ENCODE results near the gene SEMA3A.

SEMA3A gene

DNA sequence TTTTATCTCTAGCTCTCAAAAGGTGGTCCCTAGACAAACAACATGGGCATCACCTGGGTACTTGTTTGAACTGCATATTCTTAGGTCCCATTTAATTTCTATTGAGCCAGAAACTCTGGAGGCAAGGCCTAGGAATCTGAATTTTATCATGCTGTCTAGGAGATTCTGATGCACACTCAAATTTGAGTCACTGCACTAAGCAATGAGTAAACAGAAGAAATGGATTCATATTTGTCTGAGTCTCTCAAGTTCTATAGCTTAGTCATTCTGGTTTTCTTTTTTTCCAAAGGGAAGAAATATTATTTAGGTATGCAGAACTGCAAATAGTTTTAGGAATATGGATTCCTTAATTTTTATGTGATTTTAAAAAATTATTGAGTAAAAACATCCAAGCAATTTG lies 185.5 kb downstream of the SEMA3A start:
- DNase-seq (ENCODE audit: low spot score): peak; percentile 3

DNA sequence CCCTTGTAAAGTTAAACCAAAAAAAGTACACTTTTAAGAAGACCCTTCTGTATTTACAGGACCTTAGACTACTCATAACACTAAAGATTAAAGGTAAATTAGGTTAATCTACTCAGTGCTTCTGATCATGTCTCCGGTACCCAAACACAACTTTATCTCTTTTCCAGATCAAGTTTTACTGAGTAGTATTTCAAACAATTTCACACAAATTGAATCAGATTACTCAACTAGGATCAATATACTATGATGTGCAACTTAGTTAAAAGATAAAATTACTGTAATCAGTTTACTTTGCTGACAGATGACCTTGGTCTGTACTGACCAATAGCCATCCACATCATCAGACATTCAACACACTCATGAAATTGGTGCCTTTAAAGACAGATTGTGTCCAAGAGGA lies 191.4 kb downstream of the SEMA3A start:
- DNase-seq (ENCODE audit: low spot score): no peak

DNA sequence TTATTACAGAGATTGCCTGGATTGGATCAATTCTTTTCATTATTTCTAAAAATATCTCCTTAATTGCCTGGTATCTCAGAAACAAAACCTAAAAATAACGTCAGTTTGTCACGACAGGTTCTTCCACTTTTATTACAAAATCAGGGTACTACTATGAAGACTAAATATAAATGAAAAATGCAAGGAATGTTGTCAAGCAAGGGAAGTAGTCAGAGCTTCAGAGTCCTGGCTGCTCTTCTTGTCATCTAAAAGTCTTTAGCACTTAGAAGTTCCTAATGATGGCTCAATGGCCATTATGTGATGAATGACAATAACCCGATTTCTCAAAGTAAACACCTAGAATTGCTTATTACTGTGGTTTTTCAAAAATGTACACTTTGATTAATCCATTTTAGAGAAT lies 192.2 kb downstream of the SEMA3A start:
- no peak for DNase-seq (ENCODE audit: low spot score)

DNA sequence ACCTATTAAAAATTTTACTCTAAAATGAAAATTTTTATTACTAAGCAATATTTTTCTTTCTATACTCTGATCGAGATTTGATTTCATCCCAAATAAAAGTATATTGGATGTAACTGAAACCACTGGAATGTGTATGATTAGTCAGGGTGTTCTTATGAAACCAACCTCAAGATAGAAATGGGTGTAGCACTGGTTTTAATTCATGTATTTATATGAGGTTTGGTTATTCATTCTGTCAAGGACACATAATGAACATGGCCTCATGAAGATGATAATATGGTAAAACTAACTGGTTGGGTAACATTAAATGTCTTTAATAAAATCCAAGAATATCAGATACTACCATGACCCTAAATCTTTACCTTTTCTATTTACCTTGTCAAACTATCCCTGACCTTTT lies 197.7 kb downstream of the SEMA3A start:
- no peak for DNase-seq (ENCODE audit: low spot score)

DNA sequence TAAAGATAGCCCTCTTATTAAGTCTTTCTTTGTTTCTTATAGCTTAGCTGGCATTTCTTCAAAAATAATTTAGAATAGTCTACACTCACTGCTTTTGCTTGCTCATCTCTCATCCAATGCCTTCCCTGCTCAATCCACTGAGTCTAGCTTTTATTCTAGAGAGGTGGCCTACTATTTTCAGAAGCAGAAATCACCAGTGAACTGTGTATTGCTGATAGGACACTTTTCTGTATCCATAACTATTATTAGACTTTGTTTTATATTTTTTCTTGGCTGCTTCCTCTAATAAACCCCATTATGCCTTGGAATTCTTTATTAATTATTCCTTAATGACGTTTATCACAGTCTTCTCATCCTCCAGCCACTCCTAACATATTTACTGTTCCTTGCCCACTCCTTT lies 206.8 kb downstream of the SEMA3A start:
- no peak for DNase-seq (ENCODE audit: low spot score)

DNA sequence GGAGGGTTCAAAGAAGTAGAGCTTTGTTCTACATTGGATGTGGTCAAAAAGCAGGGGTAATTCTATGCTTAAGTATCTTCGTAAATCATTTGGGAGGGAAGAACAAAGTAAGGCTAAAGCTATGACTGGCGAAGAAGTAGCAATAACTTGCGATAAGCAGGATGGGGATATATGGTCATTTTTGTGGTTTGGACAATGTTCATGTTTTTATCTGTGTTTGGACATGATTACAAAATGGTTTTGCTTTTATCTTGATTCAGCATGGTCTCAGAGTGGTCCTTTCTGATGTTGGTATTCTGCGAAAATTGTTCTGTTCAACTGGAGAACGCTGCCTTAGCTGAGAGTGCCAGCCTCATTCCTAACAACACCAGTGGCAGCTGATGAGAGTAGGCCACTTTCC lies 208.8 kb downstream of the SEMA3A start:
- no peak for DNase-seq (ENCODE audit: low spot score)

DNA sequence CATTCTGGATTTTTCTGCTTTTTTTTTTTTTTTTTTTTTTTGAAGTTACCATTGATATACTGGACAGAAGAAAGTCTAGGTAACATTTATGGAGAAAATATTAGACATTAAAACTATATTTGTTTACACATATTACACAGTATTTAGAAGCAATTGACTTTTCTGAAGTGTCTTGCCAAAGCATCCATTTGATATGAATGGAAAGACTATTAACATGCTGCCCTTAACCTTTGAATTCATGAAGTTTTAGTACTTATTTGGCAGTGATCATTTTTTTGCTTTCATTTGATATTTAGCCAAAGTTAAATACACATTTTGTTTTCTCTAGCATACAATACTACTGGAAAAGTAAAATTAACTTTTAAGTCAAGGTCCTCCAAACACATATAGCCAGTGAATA lies 210.0 kb downstream of the SEMA3A start:
- no peak for DNase-seq (ENCODE audit: low spot score)

DNA sequence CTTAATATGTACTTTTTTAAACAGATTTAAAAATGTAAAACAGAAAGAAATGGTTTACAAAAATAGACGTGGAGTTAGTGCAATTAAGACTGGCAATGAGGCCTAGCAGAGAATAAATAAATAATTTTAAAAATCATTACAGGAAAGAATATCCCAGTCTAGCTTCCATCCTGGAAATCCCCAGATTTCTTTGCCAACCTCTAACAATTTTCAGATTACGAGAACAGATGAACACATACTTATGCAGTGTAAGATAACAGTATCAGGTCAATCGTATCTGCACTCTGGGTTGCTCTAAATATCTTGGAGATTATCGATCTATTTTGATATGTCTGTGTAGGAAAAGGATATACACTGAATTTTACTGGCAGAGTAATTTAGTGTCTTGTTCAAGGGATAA lies 210.5 kb downstream of the SEMA3A start:
- no peak for DNase-seq (ENCODE audit: low spot score)

DNA sequence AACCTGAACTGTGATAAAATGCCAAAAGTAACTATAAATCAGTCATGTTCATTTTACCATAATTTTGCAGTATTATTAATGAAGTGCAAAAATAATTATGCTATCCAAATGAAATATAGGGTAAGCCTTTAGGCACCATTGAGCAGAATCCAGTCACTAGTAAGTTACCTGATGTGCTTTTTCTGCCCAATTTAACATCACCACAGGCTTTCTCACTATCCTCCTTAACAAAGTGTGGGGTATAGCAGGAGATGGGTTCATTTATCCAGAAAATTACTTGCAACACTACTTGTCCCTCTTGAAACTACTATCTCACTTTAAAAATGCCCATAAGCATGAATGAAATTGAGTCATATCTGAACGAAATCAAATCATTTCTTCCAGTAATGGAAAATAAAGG lies 211.0 kb downstream of the SEMA3A start:
- DNase-seq (ENCODE audit: low spot score): no peak

DNA sequence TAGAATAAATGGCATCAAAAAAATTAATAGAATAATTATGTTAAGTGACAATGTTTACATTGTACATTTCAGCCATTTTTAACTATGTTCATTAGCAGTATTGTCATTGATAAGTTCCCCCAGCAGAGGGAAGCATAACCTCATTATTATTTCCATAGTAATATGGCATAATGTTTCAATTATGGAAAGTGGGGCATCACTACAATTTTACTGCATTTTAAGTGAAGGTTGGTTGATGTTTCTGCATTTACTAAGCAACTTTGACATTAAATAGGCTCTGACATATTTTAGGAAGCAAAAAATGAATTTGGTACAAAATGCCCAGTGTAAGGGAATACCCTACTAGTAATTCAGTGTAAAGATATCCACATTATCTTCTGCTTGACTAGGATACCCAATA lies 218.3 kb downstream of the SEMA3A start:
- DNase-seq (ENCODE audit: low spot score): peak; percentile 46

DNA sequence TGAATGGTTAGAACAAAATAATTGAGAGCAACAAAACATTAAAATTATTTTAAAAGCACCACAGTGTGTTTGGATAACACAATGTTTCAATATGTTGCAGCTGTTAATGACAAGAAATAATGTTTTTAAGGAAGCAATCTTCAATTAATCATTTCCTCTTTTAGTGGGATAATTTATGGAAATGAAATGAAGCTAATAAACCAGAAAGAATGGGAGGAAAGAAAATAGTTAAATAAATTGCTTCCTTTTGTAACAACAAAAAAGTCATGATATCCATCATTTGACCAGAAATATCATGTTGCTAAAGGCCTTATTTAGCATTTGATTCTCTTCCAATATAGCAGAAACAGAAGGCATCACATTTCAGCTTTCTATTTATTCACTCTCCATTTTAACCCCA lies 224.5 kb downstream of the SEMA3A start:
- no peak for DNase-seq (ENCODE audit: low spot score)

DNA sequence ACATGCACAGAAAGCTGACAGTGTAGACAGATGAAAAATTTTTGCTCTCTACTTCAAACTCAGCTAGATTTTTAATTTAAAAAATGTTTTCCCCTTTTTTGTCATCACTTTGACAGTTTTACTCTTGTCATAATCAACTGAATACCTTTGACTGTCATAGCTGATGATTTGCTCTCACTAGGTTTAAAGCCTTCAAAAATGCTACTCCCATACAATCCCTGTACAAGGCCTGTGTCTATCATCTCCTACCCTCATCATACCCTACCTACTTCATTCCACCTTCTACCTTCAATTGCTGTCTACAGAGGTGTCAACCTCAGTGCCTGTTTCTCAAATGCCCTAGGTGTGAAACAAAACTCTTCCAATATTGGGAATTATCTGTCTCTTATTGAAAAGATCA lies 230.3 kb downstream of the SEMA3A start:
- DNase-seq (ENCODE audit: low spot score): no peak

DNA sequence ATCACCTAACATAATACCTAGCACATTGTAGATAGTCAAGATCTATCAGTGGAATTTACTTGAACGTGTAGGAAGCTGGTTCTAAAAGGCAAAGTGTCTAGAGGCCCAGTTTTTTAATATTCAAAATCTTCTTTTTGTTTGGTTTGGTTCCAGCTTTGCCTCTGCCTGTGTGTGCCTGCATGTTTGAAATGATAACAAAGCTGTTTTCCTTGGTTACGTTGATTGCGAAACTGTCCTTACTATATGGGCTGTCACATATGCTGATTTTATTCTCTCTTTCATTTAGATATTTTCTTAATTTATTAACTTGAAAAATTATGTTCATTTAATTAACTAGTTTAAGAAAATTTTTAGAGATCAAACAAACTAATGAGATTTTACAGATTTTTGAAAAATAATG lies 237.3 kb downstream of the SEMA3A start:
- no peak for DNase-seq (ENCODE audit: low spot score)

DNA sequence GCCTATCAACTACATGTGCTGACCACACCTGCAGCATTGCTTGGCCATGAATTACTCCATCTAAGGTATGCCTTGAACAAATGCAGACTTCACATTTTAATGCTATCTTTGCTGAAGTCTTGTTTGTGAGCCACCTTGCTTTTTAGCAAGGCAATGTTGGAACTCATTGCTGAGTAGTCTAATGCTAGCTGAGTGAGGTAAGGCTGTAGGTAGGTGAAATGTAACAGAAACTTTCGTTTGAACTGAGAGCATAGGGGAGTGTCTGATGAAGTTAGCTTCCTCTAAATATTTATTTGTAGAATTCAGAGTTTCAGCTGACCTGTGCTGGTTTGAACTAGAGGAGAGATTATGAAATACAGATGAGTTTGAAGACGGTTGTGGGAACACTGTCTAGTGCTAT lies 238.5 kb downstream of the SEMA3A start:
- DNase-seq (ENCODE audit: low spot score): no peak

DNA sequence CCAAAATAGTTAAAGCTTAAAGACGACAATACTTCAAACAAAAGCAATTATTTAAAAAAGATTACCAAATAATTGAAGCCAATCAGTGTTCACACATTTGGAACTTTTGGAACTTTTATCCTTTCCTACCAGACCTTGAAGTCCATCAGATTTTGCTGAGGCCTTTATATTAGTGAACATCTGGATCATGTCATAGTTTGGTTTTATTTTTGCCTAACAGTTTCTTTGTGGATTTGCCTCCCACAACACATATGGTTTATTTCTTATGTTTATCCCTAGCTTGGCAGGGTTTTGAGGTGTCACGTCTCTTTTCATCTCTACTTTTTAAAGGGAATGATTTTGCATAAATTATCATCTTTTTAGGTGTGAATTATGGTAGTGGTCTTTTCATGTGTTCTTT lies 242.4 kb downstream of the SEMA3A start:
- DNase-seq (ENCODE audit: low spot score): no peak

DNA sequence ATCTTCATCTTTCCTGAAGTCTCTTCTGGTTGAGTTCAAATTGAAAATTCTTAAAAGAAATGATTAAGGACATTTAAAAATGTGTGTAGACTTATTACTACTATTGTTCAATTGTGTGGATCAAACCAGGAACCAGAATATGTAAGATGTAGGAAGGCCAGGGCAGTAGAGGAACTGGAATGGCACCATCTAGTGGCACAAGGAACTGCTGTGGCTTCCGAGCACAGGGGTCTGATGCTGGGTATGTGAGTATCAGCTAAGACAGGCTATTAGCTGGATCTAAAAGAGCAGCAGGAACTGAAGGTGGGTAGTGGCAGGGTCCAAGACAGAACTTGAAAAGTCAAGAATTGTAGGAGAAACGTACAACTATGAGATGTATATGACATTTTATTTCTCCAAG lies 247.3 kb downstream of the SEMA3A start:
- peak; percentile 3 for DNase-seq (ENCODE audit: low spot score)

DNA sequence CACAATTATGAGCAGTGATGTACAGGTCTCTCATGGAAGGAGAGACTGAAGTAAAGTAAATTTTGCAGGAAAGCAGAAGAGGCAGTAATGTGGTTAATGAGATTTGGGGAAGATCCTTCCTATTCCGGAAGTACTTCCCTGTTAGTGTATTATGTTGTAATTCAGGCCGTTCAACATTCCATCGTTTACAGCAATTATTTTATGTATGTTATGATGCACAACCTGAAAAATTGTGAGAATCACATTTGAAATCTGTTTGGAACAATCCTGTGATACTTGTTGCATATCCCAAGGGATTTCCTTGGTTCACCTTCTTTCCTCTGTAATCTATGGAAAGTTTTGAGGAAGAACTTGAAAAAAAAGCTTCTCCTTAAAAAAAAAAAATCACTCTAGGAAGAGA lies 247.8 kb downstream of the SEMA3A start:
- no peak for DNase-seq (ENCODE audit: low spot score)

DNA sequence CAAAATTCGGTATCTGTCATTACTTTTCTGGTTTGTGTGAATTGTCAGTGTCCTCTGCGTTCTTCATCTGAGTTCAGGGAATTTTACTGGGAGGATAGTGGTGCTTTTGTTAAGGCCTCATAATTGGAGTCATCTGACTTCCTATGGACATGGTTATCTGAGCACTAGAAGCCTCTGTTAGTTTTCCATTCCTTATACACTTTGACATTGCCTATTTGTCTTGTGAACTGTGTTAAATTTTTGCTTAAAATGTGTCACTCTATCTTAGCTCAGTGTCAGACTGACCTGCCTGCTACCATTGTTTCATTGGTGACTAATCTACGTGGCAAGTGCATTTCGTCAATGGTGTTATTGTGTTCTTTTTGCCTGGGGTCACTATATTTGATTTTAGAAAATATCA lies 253.3 kb downstream of the SEMA3A start:
- DNase-seq (ENCODE audit: low spot score): no peak

DNA sequence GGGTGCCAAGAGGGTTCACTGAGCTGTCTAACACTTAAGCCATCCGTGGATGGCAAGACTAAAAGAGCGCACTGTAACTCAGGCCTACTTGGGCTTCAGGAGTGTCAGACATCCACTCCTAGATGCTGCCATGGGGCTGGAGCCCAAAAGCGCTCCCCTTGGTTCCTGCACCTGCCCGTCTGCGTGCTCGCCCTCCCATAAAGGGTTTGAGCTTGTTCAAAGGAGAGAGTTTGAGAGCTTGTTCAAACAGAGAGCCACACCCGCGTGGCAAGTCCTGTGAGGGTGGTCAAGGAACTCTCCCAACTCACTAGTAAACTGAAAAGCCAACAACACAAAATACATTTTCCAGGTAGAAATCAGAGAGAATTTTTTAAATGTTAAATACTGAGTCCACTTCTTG lies 256.7 kb downstream of the SEMA3A start:
- DNase-seq (ENCODE audit: low spot score): no peak

DNA sequence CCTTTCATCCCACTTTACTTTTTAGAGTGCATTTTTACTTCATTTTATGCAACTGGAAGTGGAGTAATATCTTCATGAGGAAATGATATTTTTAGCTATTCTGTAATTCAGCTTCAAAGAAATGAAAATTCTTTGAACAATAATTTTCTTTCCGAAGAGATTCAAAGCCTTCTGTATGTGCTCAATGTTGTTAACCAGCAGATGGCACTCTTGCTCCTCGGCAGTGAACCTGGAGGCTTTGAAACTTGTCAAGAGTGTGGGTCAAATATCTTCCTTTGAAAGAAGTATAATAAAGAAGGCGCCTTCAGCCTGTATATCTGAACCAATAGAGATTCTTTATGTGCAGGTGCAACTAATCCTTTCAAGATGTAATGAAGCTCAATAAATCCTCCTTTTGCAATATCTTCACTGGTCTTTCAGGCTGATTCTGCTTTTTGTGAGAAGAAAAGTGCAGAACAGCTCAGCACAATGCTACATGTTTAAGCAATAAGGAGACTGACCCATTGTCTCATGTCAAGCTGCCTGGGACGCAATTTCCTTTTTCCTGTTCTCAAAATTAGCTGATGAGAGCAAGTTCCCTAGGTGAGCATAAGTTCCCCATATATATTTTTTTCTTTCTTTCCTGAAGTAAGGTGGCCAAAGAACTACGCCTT lies 258.4 kb downstream of the SEMA3A start:
- peak; percentile 49 for DNase-seq (ENCODE audit: low spot score)

DNA sequence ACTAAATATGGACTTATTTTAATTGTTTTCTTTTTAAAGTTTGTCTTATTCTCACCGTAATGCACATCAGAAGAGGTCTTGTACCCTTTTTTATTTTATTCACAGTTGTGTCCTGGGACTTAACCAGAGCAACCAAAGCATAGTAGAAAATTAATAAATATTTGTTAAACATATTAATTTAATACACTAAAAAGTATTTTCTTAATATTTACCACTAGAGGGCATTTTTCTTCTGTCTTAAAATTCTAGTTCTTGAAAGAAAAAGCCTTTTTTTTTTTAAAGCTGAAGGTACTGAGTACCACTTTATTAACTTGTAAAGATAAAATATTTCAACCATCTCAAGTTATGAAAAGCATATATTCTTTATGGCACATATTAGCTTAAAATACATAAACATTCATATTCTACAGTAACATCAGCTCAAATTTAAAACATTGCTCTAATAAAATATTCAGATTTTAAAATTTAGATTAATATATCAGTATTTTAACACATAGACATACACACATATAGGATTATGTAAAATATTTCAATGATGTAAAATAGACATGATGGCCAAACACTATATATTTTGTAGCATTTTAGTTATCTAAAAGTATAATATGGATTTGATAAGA lies 260.4 kb downstream of the SEMA3A start:
- DNase-seq (ENCODE audit: low spot score): no peak

DNA sequence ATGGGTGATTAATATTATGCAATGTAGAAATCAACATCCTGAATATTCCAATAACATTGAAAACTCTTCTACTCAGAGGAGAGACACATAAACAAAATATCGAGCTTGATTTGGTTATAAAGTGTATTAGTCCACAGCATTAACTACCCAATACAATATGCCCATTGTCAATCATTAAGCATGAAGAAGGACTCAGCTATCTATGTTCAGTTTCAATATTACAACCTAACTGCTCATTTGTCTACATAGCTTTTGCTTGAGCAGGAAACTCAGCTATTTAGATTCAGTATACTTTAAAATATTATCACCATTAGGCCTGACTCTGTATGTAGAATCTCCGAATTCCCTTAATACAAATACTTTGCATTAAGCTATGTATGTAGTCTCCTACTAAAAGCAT lies 262.6 kb downstream of the SEMA3A start:
- no peak for DNase-seq (ENCODE audit: low spot score)

DNA sequence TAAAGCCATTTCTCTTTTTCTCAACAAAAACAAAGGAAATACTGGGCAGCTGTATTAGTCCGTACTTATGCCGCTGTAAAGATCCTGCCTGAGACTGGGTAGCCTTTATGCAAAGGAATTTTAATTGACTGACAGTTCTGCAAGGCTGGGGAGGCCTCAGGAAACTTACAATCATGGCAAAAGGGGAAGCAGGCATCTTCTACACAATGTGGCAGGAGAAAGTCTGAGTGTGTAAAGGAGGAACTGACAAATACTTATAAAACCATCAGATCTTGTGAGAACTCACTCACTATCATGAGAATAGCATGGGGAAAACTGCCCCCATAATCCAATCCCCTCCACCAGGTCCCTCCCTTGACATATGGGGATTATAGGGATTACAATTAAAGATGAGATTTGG lies 264.3 kb downstream of the SEMA3A start:
- no peak for DNase-seq (ENCODE audit: low spot score)

DNA sequence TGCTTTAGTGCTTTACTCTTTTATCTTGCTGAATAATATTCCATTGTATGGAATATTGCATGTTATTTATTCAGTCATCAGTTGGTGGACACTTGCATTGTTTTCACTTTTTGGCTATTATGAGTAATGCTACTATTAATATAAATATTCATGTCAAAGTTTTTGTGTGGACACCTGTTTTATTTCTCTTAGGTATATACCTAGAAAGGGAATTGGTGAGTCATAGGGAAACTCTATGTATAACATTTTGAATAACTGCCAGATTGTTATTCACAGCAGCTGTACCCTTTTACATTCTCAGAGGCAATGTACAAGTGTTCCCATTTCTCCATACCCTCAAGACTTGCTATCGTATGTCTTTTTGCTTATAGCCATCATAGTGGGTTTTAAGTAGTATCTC lies 268.7 kb downstream of the SEMA3A start:
- DNase-seq (ENCODE audit: low spot score): no peak

All from AG08395 (cell line).